DOHH2 (cell line): ENCODE results near the gene NKTR.

Experiments
- H3F3A ChIP-seq: fragments of 200-600 bp; sonication (generic), shearing (Covaris generic); 2 replicates; pipeline ENCODE4 v1.6.0; 2016; ENCODE audit warnings: antibody characterized with exemption, mild to moderate bottlenecking; ENCODE audit not compliant: control insufficient read depth, insufficient read depth
- H3K27ac ChIP-seq: fragments of 200-600 bp; sonication (generic); 2 replicates; pipeline ENCODE4 v1.5.1; 2014; ENCODE audit warnings: low read depth, mild to moderate bottlenecking, low read length, moderate library complexity
- H3K27me3 ChIP-seq: fragments of 200-600 bp; sonication (generic); 2 replicates; pipeline ENCODE4 v1.6.1; 2014; ENCODE audit warnings: mild to moderate bottlenecking, low read length, mixed read lengths; ENCODE audit not compliant: control insufficient read depth
- H3K36me3 ChIP-seq: fragments of 200-600 bp; sonication (generic); 2 replicates; pipeline ENCODE4 v1.6.1; 2014; ENCODE audit warnings: mild to moderate bottlenecking, low read length, moderate library complexity, mixed read lengths; ENCODE audit not compliant: control insufficient read depth
- H3K4me1 ChIP-seq: fragments of 200-600 bp; sonication (generic); 2 replicates; pipeline ENCODE4 v1.6.1; 2014; ENCODE audit warnings: mild to moderate bottlenecking, low read length, mixed read lengths; ENCODE audit not compliant: control insufficient read depth
- H3K4me2 ChIP-seq: fragments of 200-600 bp; sonication (generic); 2 replicates; pipeline ENCODE4 v1.6.0; 2014; ENCODE audit warnings: mild to moderate bottlenecking, low read length, moderate library complexity
- H3K4me3 ChIP-seq: fragments of 200-600 bp; sonication (generic); 2 replicates; pipeline ENCODE4 v1.5.1; 2014; ENCODE audit warnings: mild to moderate bottlenecking, low read length, mixed read lengths
- H3K79me2 ChIP-seq: fragments of 200-600 bp; sonication (generic); 2 replicates; pipeline ENCODE4 v1.6.1; 2014; ENCODE audit warnings: mild to moderate bottlenecking, low read length, mixed read lengths; ENCODE audit not compliant: control insufficient read depth
- H3K9me2 ChIP-seq: fragments of 200-600 bp; sonication (generic); replicated peaks from 2 replicates; pipeline ENCODE4 v1.6.1; 2014; ENCODE audit warnings: mild to moderate bottlenecking, low read length, mixed read lengths; ENCODE audit not compliant: control insufficient read depth
- H3K9me3 ChIP-seq: fragments of 200-600 bp; sonication (generic); 2 replicates; pipeline ENCODE4 v1.6.1; 2014; ENCODE audit warnings: antibody characterized with exemption, low read length, mixed read lengths; ENCODE audit not compliant: control insufficient read depth, insufficient read depth
- H4K20me1 ChIP-seq: fragments of 200-600 bp; sonication (generic); 2 replicates; pipeline ENCODE4 v1.6.0; 2014; ENCODE audit warnings: low read depth, mild to moderate bottlenecking, antibody characterized with exemption, low read length, moderate library complexity; ENCODE audit not compliant: control insufficient read depth, insufficient read depth
- EZH2phosphoT487 ChIP-seq: fragments of 200-600 bp; sonication (generic); IDR thresholded peaks from 2 replicates; pipeline ENCODE4 v1.6.1; 2017; ENCODE audit warnings: borderline replicate concordance, mild to moderate bottlenecking, antibody characterized with exemption, low read length, moderate library complexity, mixed read lengths
- TF ChIP-seq, protein P1 (sequence below): fragments of 200-600 bp; sonication (generic); IDR thresholded peaks from one replicate; pipeline ENCODE4 v1.5.1; 2014; ENCODE audit warnings: antibody characterized with exemption, mild to moderate bottlenecking, low read depth, low read length; ENCODE audit not compliant: poor library complexity, severe bottlenecking

Gene NKTR

DNA sequence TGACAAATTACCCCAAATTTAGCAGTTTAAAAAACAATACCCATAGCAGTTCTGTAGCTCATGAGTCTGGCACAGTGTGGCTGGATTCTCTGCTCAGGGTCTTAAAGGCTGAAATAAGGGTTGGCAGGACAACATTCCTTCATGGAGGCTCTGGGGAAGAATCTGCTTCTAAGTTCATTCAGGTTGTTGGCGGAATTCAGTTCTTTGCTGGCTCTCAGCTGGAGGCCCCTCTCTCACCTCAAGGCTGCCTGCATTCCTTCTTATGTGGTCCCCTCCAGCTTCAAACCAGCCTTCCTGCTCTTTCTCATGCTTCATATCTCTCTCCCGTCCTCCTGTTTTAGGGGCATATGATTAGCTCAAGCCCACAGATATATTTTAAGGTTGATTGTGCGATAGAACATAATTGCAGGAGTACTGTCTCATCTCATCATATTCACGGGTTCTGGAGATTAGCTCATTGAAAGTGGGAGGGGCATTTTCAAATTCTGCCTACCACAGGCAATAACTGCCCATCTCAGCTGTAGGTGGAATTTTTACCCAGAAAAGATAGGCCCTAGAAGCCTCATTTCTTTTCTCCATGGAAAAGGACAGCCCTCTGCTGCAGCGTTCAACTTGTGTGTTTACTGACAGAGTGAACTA is 47.5 kb downstream of the NKTR start:
- no peaks in the 10 kb centered on the region for H4K20me1 ChIP-seq

DNA sequence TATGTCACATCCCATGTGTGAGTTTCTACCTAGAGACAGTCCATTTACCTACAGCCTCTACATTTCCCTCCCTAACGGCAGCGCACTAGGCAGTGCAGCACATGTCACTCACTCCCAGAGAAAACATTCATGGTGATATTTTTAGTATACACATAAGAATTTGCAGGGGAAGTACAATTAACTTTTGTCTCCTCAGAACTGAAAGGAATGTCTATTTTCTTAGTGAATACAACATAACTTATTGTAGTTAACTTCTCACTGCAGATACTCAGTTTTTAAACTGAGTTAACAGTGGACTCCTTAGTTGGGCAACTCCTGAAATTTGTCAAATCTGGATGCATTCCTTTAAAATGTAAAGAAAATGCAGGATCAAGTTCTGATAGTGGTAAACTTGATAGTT is 48.5 kb downstream of the NKTR start:
- H3K36me3 ChIP-seq: peaks cover 46% of the 10 kb centered on the region
- no peak overlapping the region for H3K4me3 ChIP-seq
- H3K4me2 ChIP-seq: no peak overlapping the region
- H3K4me1 ChIP-seq: peaks cover 13% of the 10 kb centered on the region
- no peaks in the 10 kb centered on the region for H3K9me3 ChIP-seq
- TF ChIP-seq, protein P1, sequence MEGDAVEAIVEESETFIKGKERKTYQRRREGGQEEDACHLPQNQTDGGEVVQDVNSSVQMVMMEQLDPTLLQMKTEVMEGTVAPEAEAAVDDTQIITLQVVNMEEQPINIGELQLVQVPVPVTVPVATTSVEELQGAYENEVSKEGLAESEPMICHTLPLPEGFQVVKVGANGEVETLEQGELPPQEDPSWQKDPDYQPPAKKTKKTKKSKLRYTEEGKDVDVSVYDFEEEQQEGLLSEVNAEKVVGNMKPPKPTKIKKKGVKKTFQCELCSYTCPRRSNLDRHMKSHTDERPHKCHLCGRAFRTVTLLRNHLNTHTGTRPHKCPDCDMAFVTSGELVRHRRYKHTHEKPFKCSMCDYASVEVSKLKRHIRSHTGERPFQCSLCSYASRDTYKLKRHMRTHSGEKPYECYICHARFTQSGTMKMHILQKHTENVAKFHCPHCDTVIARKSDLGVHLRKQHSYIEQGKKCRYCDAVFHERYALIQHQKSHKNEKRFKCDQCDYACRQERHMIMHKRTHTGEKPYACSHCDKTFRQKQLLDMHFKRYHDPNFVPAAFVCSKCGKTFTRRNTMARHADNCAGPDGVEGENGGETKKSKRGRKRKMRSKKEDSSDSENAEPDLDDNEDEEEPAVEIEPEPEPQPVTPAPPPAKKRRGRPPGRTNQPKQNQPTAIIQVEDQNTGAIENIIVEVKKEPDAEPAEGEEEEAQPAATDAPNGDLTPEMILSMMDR: no peak
- TF ChIP-seq EZH2phosphoT487: no peak
- no peaks in the 10 kb centered on the region for H4K20me1 ChIP-seq
- H3K27me3 ChIP-seq: peaks cover 6% of the 10 kb centered on the region; the same call in 1 of the 2 replicates
- no peaks in the 10 kb centered on the region for H3K79me2 ChIP-seq
- no peaks in the 10 kb centered on the region for H3K9me2 ChIP-seq
- peaks cover 6% of the 10 kb centered on the region for H3F3A ChIP-seq
- H3K27ac ChIP-seq: no peak overlapping the region

More for the DNA sequence above, 47.5 kb downstream of the NKTR start:
- Histone ChIP-seq H3K9me2 (no peaks in the 10 kb centered on the region), H3K36me3 (peaks cover 57% of the 10 kb centered on the region), H3K4me2 (no peak overlapping the region), H3K79me2 (no peaks in the 10 kb centered on the region), H3K27ac (no peak overlapping the region), H3F3A (peaks cover 6% of the 10 kb centered on the region), H3K4me1 (peaks cover 8% of the 10 kb centered on the region), H3K27me3 (no peaks in the 10 kb centered on the region), H3K4me3 (no peak overlapping the region), H3K9me3 (no peaks in the 10 kb centered on the region)
- TF ChIP-seq EZH2phosphoT487: no peak
- TF ChIP-seq, protein P1: no peak

DNA sequence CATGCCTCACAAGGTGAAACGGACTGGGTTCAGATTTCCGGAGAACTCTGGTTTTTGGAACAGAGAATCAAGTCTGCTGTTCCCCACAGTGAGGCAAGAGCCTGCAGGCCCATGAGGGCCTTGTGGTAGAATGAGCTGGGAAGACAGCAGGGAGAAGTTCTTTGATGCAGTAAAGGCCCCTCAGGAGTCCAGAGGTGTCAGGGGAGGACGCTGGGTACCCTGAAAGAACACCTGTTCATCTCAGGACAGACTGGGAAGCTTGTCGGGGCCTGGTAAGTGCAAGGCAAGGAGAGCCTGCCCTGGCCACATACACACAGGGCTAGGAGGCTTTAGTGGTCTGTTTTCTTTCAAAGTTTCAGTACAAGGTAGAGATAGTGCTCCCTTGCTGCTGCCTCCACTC is 49.3 kb downstream of the NKTR start:
- H3K27ac ChIP-seq: no peak overlapping the region
- H3K79me2 ChIP-seq: no peaks in the 10 kb centered on the region
- H3K4me1 ChIP-seq: peaks cover 13% of the 10 kb centered on the region
- no peaks in the 10 kb centered on the region for H3K9me3 ChIP-seq
- H3F3A ChIP-seq: peaks cover 6% of the 10 kb centered on the region
- H3K4me3 ChIP-seq: no peak overlapping the region
- no peak for TF ChIP-seq EZH2phosphoT487
- TF ChIP-seq, protein P1: no peak
- no peaks in the 10 kb centered on the region for H3K9me2 ChIP-seq
- H3K4me2 ChIP-seq: no peak overlapping the region
- peaks cover 9% of the 10 kb centered on the region for H3K27me3 ChIP-seq
- H4K20me1 ChIP-seq: no peaks in the 10 kb centered on the region
- peaks cover 40% of the 10 kb centered on the region for H3K36me3 ChIP-seq
